Panc1 (cell line): Measurements from ENCODE around the gene LRRC71.

Experiments used
- POLR2AphosphoS5 ChIP-seq: IDR thresholded peaks from 2 replicates; pipeline ENCODE4 v1.6.1; 2012; ENCODE audit warnings: mild to moderate bottlenecking, low read depth, low read length, moderate library complexity
- TF ChIP-seq, protein P1 (sequence below): fragments of 450-650 bp; IDR thresholded peaks from 2 replicates; pipeline ENCODE4 v1.5.1; 2017; ENCODE audit warnings: mild to moderate bottlenecking

DNA sequence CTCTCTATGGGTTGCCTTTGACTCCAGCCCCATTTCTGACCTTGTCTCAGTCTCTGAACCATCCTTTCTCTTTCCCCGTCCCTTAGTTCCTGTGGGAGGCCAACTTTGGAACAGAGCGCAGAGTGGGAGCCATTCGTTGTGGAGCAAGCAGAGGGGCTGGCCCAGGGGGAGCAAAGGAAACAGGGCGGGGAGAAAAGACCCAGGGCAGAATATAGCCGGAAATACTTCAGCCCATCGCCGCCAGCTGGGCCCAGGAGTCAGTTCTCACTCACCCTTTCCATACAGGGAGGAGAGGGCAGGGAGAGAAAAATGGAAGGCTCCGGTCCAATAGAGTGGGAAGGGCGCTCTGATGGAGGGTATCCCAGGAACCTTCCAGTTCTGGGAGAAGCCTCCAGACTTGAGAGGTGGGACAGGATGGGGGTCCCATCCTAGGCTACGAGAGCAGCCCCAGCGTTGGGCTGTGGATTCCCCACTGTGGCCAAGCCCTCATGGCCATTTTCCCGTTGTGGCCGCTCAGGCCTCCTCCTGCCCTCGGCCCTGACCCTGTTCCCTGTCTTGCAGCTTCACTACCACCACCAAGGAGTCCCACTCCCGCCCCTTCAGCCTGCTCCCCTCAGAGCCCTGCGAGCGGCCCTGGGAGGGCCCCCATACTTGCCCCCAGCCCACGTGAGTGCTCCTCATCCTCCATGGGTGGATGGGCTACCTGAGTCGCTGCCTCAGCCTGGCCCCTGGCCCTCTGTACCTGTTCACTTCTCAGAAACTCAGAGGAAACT lies 16.1 kb upstream of the LRRC71 start:
- TF ChIP-seq, protein P1, sequence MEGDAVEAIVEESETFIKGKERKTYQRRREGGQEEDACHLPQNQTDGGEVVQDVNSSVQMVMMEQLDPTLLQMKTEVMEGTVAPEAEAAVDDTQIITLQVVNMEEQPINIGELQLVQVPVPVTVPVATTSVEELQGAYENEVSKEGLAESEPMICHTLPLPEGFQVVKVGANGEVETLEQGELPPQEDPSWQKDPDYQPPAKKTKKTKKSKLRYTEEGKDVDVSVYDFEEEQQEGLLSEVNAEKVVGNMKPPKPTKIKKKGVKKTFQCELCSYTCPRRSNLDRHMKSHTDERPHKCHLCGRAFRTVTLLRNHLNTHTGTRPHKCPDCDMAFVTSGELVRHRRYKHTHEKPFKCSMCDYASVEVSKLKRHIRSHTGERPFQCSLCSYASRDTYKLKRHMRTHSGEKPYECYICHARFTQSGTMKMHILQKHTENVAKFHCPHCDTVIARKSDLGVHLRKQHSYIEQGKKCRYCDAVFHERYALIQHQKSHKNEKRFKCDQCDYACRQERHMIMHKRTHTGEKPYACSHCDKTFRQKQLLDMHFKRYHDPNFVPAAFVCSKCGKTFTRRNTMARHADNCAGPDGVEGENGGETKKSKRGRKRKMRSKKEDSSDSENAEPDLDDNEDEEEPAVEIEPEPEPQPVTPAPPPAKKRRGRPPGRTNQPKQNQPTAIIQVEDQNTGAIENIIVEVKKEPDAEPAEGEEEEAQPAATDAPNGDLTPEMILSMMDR = no peak
- no peak for TF ChIP-seq POLR2AphosphoS5
